Measurements from ENCODE around the gene LRMDA.

- TF ChIP-seq CTCF (IDR thresholded peaks at IDR 0.05; ENCODE audit: low read depth, low read length) (no peak), EZH2phosphoT487 (IDR thresholded peaks at IDR 0.05; ENCODE audit: low read depth) (no peak)
Measured at GRCh38 chr10:75555323-75555722, 123.9 kb downstream of the LRMDA start.

Measured in OCI-LY3 (cell line).